Smooth muscle cell (in vitro differentiated cells): ENCODE measurements around the gene PEX1. TPM values are rescaled to one million over a fixed set of nuclear protein-coding genes. Genes with fewer than 3 reads are reported as not detected.

ENCODE experiments used
- DNase-seq: peaks from one replicate; lab custom pipeline; 2025; ENCODE audit not compliant: unreplicated experiment; lab: John Stamatoyannopoulos, UW
- H2AFZ ChIP-seq: fragments of 200-600 bp; sonication (generic); 2 replicates; pipeline ENCODE4 v1.6.0; 2016; ENCODE audit warnings: antibody characterized with exemption, low read depth, mild to moderate bottlenecking
- H3F3A ChIP-seq: fragments of 200-600 bp; sonication (generic); 2 replicates; pipeline ENCODE4 v1.6.0; 2017; ENCODE audit warnings: antibody characterized with exemption, low read depth
- H3K27ac ChIP-seq: fragments of 200-600 bp; sonication (generic); 2 replicates; pipeline ENCODE4 v1.5.1; 2016; ENCODE audit warnings: low read depth, mild to moderate bottlenecking
- H3K27me3 ChIP-seq: fragments of 200-600 bp; sonication (generic); 2 replicates; pipeline ENCODE4 v1.6.1; 2016; ENCODE audit warnings: low read depth, mild to moderate bottlenecking
- H3K36me3 ChIP-seq: fragments of 200-600 bp; sonication (generic); 2 replicates; pipeline ENCODE4 v1.5.1; 2016; ENCODE audit warnings: low read depth
- H3K4me1 ChIP-seq: fragments of 200-600 bp; sonication (generic); 2 replicates; pipeline ENCODE4 v1.5.1; 2016; ENCODE audit warnings: low read depth
- H3K4me2 ChIP-seq: fragments of 200-600 bp; sonication (generic); 2 replicates; pipeline ENCODE4 v1.6.0; 2016; ENCODE audit warnings: mild to moderate bottlenecking
- H3K4me3 ChIP-seq: fragments of 200-600 bp; sonication (generic); 2 replicates; pipeline ENCODE4 v1.5.1; 2016; ENCODE audit warnings: mild to moderate bottlenecking
- H3K79me2 ChIP-seq: fragments of 200-600 bp; sonication (generic); 2 replicates; pipeline ENCODE4 v1.6.0; 2016; ENCODE audit warnings: low read depth, mild to moderate bottlenecking
- H3K9ac ChIP-seq: fragments of 200-600 bp; sonication (generic); 2 replicates; pipeline ENCODE4 v1.6.0; 2016; ENCODE audit warnings: low read depth
- H3K9me3 ChIP-seq: fragments of 200-600 bp; sonication (generic); replicated peaks from 2 replicates; pipeline ENCODE4 v1.5.1; 2016; ENCODE audit warnings: low read depth
- H4K20me1 ChIP-seq: fragments of 200-600 bp; sonication (generic); 2 replicates; pipeline ENCODE4 v1.6.0; 2016; ENCODE audit warnings: low read depth
- CTCF ChIP-seq: fragments of 200-600 bp; sonication (generic); IDR thresholded peaks from 2 replicates; pipeline ENCODE4 v1.5.1; 2017; ENCODE audit warnings: borderline replicate concordance, mild to moderate bottlenecking, antibody characterized with exemption; ENCODE audit not compliant: insufficient read depth, poor library complexity, severe bottlenecking
- WGBS: methylation state at CpG from one replicate; pipeline ENCODE4 v1.1.7; 2016; ENCODE audit warnings: low lambda C conversion rate; 5-methylcytosine and 5-hydroxymethylcytosine counted together
- polyA plus RNA-seq: library from polyadenylated mRNA; unstranded; fragments of >200 nt; fragmentation: Nextera tagmentation; extraction: Ambion mirVana; gene quantifications from 2 replicates; pipeline ENCODE4 v1.2.1, GENCODE V29; 2016
- total RNA-seq: library from RNA; depleted of rRNA; stranded (reverse); fragments of >200 nt; gene quantifications from 2 replicates; pipeline ENCODE4 v1.2.3, GENCODE V29; 2014

PEX1 gene
- total and polyA plus RNA-seq, 2 experiments from 2014 or later: 4.4 to 10.8 TPM

GRCh38 chr7:92461027-92462003 is 67.0 kb downstream of the PEX1 start:
- H3F3A ChIP-seq: peaks cover 5% of the 10 kb centered on the region
- no peak overlapping the region for H3K4me3 ChIP-seq
- H3K9ac ChIP-seq: no peak overlapping the region
- DNase-seq: no peak
- H3K36me3 ChIP-seq: peaks cover 5% of the 10 kb centered on the region
- H2AFZ ChIP-seq: no peak overlapping the region
- H3K4me2 ChIP-seq: no peak overlapping the region
- no peaks in the 10 kb centered on the region for H3K9me3 ChIP-seq
- H3K27me3 ChIP-seq: no peaks in the 10 kb centered on the region
- 68% methylated on average over 8 of the region's 8 CpGs for WGBS
- no peaks in the 10 kb centered on the region for H3K4me1 ChIP-seq
- TF ChIP-seq CTCF: peak; percentile 66
- no peak overlapping the region for H3K27ac ChIP-seq
- H3K79me2 ChIP-seq: no peaks in the 10 kb centered on the region
- no peaks in the 10 kb centered on the region for H4K20me1 ChIP-seq

GRCh38 chr7:92460510-92460909 is 67.8 kb downstream of the PEX1 start:
- H3K36me3 ChIP-seq: peaks cover 6% of the 10 kb centered on the region
- 85% methylated on average over 4 of the region's 4 CpGs for WGBS
- no peak overlapping the region for H3K9ac ChIP-seq
- H3K27me3 ChIP-seq: no peaks in the 10 kb centered on the region
- no peaks in the 10 kb centered on the region for H4K20me1 ChIP-seq
- no peaks in the 10 kb centered on the region for H3K79me2 ChIP-seq
- peaks cover 5% of the 10 kb centered on the region for H3F3A ChIP-seq
- no peak for DNase-seq
- H3K4me3 ChIP-seq: no peak overlapping the region
- no peaks in the 10 kb centered on the region for H3K9me3 ChIP-seq
- H3K27ac ChIP-seq: no peak overlapping the region
- no peak overlapping the region for H2AFZ ChIP-seq
- no peak for TF ChIP-seq CTCF
- no peak overlapping the region for H3K4me2 ChIP-seq
- no peaks in the 10 kb centered on the region for H3K4me1 ChIP-seq

DNA sequence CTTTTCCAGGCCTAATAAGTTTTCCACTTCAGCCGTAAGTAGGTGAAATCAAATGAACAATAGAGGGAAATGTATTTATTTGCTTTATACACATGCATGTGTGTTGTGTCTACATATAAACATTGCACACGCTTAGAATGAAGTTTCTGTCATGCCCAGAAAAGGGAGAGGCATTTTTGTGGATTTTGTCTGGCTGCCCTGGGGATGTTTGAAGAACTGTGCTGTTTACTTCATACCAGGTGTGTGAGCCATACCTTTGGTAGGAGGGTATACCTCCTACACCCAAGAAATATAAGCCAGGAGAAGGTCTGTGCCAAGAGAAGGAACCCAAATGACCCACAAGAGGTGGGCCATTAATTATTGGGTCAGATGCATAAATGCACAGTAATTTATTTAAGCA is 68.2 kb downstream of the PEX1 start:
- Histone ChIP-seq H3K9ac (no peak overlapping the region), H3K36me3 (peaks cover 6% of the 10 kb centered on the region), H3K4me3 (no peak overlapping the region), H3K4me2 (no peak overlapping the region), H3F3A (peaks cover 5% of the 10 kb centered on the region), H3K4me1 (no peaks in the 10 kb centered on the region), H3K9me3 (no peaks in the 10 kb centered on the region), H3K79me2 (no peaks in the 10 kb centered on the region), H3K27me3 (no peaks in the 10 kb centered on the region), H3K27ac (peak overlapping the region; percentile 3), H4K20me1 (no peaks in the 10 kb centered on the region), H2AFZ (no peak overlapping the region)
- TF ChIP-seq CTCF: no peak
- no peak for DNase-seq
- 91% methylated on average over 2 of the region's 2 CpGs for WGBS
